Subcutaneous adipose tissue (tissue), 4 donors: ENCODE measurements around the gene HS3ST4. TPM values are rescaled to one million over a fixed set of nuclear protein-coding genes. Genes with fewer than 3 reads are reported as not detected.

Experiments used
- total RNA-seq, 4 donors: library from RNA; depleted of rRNA; stranded (reverse); fragments of >200 nt; gene quantifications; one replicate each; pipeline ENCODE4 v1.1.0, GENCODE V29; 2016
- TF ChIP-seq, protein P1 (sequence below): fragments of 450-650 bp; IDR thresholded peaks from one replicate; pipeline ENCODE4 v1.5.1; 2016; ENCODE audit warnings: low read depth, mild to moderate bottlenecking, control low read depth, antibody characterized with exemption, moderate library complexity

HS3ST4 gene
- total RNA-seq, 4 donors from 2014 or later, result not detected

DNA sequence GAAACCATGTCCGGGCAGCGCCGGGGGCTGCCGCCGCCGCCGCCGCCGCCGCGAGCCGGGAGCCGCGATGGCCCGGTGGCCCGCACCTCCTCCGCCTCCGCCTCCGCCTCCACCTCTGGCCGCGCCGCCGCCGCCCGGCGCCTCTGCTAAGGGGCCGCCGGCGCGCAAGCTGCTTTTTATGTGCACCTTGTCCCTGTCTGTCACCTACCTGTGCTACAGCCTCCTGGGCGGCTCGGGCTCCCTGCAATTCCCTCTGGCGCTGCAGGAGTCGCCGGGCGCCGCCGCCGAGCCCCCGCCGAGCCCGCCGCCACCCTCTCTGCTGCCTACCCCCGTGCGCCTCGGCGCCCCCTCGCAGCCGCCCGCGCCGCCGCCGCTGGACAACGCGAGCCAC is 587 bp downstream of the HS3ST4 start:
- TF ChIP-seq, protein P1, sequence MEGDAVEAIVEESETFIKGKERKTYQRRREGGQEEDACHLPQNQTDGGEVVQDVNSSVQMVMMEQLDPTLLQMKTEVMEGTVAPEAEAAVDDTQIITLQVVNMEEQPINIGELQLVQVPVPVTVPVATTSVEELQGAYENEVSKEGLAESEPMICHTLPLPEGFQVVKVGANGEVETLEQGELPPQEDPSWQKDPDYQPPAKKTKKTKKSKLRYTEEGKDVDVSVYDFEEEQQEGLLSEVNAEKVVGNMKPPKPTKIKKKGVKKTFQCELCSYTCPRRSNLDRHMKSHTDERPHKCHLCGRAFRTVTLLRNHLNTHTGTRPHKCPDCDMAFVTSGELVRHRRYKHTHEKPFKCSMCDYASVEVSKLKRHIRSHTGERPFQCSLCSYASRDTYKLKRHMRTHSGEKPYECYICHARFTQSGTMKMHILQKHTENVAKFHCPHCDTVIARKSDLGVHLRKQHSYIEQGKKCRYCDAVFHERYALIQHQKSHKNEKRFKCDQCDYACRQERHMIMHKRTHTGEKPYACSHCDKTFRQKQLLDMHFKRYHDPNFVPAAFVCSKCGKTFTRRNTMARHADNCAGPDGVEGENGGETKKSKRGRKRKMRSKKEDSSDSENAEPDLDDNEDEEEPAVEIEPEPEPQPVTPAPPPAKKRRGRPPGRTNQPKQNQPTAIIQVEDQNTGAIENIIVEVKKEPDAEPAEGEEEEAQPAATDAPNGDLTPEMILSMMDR, result no peak

DNA sequence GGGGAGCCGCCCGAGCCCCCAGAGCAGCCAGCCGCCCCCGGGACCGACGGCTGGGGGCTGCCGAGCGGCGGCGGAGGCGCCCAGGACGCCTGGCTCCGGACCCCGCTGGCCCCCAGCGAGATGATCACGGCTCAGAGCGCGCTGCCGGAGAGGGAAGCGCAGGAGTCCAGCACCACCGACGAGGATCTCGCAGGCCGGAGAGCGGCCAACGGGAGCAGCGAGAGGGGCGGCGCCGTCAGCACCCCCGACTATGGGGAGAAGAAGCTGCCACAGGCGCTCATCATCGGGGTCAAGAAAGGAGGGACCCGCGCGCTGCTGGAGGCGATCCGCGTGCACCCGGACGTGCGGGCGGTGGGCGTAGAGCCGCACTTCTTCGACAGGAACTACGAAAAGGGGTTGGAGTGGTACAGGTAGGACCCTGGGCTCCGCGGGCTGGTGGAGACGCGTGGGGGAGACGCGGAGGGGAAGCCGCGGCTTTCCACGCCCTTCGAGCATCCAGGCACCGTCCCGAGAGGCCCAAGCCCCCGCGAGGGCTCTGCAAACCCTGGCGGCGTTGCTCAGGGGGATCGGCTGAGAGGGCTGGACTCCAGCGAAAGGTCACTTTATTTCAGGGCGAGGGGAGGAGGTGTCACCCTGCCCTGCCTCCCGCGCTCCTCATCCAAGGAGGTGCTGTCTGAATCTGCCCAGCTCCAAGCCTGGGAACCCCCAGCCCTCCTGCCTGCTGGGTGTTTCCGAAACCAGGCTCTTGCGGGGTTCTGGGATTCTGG is 1.2 kb downstream of the HS3ST4 start:
- TF ChIP-seq, protein P1, result no peak

DNA sequence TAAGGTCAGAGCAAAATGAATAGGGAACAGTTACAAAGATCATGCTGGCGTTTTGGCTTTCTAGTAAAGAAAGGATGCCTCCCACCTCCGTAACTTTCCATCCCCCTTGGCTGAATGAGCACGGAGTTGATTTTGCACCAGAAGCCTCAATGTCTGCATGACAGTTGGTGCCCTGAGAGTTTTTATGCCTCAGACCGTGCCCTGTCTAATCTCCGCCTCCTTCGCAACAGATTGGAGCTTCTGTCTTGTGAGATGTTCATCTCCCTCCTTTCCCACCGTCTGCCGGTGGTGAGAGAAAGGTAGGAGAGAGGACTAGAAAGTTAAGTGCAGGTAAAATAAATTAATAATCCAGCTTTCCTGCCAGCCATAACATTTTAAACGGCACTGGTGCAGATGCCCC is 1.9 kb downstream of the HS3ST4 start:
- TF ChIP-seq, protein P1, result no peak

DNA sequence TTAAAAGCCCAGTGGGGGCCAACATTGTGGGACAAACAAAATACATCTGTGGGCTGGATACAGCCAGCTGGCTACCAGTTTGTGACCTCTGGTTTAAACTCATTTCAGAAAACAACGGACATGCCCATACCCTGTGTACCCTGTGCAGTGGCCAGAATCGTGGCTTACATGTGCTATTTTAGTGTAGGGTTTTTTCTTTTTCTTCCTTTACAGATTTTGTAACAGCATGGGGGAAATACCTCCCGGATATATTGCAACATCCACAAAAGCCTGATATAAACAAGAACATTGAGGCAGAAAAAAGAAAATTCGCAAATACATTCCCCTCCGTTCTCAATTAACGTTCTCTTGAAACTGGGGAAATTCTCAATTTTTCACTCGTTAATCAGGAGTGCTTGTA is 7.3 kb downstream of the HS3ST4 start:
- TF ChIP-seq, protein P1, result no peak

DNA sequence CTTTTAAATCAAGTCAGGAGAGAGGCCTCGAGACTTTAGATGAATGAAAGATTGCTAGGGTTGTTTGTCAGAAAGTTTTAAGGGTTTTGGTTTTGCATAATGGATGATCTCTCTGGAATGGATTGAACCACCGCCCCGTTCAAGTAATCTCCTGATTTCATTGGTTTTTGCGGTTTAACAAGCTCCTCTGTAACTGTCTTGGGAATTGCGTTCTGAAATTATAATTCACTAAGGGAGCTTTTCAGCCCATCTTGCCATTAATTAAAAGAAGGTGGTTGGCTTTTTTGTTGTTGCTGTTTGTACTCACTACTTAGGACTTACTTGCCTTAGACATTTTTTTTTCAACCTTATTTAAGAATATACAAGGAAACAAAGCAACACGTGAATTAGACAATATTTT is 8.8 kb downstream of the HS3ST4 start:
- TF ChIP-seq, protein P1, result no peak

DNA sequence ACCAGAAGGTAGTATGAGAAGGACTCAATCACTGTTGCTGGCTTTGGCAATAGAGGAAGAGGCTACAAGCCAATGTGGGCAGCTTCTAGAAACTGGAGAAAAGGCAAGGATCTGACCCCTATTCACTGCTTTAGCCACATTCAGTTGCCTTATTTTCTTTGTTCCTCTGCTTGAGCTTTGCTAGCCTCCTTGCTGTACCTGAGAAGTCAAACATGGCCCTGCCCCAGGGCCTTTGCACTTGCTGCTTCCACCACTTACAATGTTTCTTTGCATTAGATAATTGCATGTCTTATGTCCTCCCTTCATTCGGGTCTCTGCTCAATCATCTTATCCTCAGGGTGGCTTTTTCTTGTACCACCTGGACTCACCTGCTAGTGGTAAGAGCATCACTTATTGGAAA is 15.8 kb downstream of the HS3ST4 start:
- TF ChIP-seq, protein P1, result no peak

DNA sequence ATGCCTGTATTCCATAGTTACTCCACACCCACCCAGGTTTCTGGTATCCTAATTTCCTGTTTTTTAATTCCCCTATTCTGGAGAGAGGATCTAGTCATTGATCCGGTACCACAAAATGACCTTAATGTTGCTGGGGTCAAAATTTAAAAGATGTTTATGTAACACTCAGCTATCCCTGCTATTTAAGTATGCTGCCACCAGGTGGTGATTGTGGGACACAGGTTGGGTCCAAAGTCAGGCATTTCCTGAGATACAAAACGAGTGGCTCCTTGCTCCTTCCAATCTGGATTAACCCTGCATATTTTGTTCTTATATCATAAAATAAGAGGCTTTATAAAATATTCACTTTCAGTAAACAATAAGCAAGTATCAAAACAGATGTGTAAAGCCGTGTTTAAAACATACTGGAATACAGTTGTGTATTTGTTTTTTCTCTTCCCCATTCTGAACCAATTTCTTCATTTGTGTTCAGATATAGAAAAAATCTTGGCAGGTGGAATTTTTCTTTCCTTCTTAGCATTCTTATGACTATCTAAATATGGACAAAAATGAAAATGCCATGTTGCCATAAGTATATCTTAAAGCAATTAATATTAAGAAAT is 16.3 kb downstream of the HS3ST4 start:
- TF ChIP-seq, protein P1, result no peak
